ENCODE measurements around the gene ADCYAP1R1.

The ADCYAP1R1 gene

DNA sequence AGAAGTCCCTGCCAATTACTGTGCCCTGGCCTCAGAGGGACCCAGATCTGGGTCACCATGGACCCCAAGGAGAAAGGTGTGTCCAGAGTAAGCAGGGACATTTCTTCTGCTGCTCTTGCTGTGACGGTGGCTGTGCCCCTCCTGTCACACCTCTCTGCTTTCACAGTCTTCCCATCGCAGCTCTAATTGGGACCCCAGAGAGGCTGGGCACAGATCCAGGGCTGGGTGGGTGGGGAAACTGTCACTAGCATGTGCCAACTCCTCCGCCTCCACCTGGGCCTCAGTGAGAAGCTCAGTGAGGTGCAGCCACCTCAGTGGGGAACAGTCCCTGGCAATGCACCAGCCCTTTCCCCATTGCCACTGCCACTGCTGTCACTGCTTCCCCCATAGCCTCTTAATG is 37.3 kb upstream of the ADCYAP1R1 start:
- H3K4me3 ChIP-seq (ENCODE audit: low read depth, low read length): no peak overlapping the region
- in situ Hi-C loops (cut with HindIII; ENCODE audit: low sequenced_read_pairs): no loop called here
- TF ChIP-seq, protein P1, sequence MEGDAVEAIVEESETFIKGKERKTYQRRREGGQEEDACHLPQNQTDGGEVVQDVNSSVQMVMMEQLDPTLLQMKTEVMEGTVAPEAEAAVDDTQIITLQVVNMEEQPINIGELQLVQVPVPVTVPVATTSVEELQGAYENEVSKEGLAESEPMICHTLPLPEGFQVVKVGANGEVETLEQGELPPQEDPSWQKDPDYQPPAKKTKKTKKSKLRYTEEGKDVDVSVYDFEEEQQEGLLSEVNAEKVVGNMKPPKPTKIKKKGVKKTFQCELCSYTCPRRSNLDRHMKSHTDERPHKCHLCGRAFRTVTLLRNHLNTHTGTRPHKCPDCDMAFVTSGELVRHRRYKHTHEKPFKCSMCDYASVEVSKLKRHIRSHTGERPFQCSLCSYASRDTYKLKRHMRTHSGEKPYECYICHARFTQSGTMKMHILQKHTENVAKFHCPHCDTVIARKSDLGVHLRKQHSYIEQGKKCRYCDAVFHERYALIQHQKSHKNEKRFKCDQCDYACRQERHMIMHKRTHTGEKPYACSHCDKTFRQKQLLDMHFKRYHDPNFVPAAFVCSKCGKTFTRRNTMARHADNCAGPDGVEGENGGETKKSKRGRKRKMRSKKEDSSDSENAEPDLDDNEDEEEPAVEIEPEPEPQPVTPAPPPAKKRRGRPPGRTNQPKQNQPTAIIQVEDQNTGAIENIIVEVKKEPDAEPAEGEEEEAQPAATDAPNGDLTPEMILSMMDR (IDR thresholded peaks at IDR 0.05; ENCODE audit: low read depth, low read length): no peak
- no peak for DNase-seq (ENCODE audit: low read depth, low spot score)

DNA sequence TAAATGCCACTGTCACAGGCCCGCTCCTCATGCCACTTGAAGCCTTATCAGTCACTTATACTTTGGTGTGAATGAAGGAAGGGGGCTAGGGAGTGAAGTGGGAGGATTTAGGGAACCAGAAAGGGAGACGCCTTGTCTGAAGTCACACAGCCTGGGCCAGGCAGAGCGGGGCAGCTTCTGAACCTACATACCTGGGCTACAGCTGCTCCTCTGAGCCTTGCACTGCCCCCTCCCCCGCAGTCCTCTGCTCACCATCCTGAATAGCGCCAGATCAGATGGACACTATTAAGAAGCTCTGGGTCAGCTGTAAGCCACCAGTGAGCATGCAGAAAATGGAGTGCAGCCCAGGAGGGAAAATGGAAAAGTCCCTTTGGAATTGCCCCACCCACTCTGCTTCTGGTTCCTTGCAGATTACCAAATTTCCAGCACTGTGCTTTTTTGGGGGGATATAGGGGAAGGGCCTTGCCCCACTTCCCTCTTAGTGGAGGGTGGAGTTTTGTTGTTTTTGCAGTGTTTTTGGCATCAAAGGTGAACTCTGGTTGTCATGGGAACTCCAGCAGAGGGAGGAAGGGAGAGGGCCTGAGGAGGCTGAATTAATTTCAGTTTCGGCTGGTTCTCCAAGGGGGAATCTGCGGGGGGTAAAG is 35.0 kb upstream of the ADCYAP1R1 start:
- DNase-seq (ENCODE audit: low read depth, low spot score): no peak
- in situ Hi-C loops (cut with HindIII; ENCODE audit: low sequenced_read_pairs): no loop called here
- no peak overlapping the region for H3K4me3 ChIP-seq (ENCODE audit: low read depth, low read length)
- TF ChIP-seq, protein P1 (IDR thresholded peaks at IDR 0.05; ENCODE audit: low read depth, low read length): no peak

DNA sequence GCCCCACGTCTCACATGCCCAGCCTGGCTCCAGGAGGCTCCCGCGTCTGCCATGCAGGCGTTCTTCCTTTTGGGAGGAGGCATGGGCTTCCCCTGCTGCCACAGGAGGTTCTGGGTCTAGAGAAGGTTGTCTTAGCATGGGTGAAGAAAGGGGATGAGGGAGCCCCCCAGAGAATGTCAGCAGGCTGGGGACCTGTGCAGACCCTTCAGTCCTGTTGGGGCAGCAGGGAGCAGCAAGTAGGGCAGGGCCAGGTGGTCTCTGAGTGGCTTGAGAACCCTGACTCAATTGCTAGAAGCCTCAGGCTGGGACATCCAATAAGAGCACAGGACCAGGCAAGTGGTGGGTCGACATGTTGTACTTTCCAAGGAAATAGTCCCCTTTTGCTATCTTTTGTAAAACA is 34.4 kb upstream of the ADCYAP1R1 start:
- no peak overlapping the region for H3K4me3 ChIP-seq (ENCODE audit: low read depth, low read length)
- in situ Hi-C loops (cut with HindIII; ENCODE audit: low sequenced_read_pairs): no loop called here
- TF ChIP-seq, protein P1 (IDR thresholded peaks at IDR 0.05; ENCODE audit: low read depth, low read length): no peak
- DNase-seq (ENCODE audit: low read depth, low spot score): no peak

DNA sequence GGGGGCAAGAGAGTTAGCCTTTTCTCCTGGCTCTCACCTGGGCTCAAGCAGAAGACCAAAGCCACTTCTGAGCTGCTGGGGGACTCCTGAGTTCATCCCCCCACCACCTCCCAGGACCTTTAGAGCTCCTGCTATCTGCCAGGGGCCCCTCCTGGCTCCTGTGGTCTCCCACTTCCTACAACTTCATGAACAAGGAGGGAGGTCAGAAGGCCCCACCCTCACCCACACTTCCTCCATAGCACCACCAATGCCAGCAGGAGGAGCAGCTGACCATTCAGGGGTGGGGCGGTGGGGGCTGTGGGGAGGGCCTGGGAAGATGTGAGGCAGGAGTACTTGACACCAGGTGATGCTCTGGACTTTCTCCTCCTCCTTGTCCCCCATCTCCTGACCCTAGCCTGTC is 32.6 kb upstream of the ADCYAP1R1 start:
- TF ChIP-seq, protein P1 (IDR thresholded peaks at IDR 0.05; ENCODE audit: low read depth, low read length): no peak
- no peak overlapping the region for H3K4me3 ChIP-seq (ENCODE audit: low read depth, low read length)
- in situ Hi-C loops (cut with HindIII; ENCODE audit: low sequenced_read_pairs): no loop called here
- no peak for DNase-seq (ENCODE audit: low read depth, low spot score)

DNA sequence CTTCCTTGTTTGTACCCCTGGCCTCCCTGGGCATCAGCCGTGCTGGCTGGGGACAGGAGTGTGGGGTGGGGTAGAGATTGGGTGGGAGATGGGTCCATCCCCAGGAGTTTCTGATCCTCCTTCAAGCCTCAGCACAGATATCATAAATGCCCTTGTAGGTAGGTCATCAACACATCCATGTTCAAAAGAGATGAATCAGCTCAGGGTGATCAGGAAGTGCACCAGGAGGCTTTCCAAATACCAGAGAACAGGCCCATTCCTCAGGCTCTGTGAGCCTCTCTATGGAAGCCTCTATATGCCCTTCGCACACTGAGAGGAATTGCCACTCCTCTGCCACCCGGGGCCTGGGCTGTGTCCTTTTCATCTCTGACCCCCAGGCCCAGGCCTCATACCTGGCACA is 31.9 kb upstream of the ADCYAP1R1 start:
- no peak overlapping the region for H3K4me3 ChIP-seq (ENCODE audit: low read depth, low read length)
- in situ Hi-C loops (cut with HindIII; ENCODE audit: low sequenced_read_pairs): no loop called here
- no peak for DNase-seq (ENCODE audit: low read depth, low spot score)
- TF ChIP-seq, protein P1 (IDR thresholded peaks at IDR 0.05; ENCODE audit: low read depth, low read length): no peak

DNA sequence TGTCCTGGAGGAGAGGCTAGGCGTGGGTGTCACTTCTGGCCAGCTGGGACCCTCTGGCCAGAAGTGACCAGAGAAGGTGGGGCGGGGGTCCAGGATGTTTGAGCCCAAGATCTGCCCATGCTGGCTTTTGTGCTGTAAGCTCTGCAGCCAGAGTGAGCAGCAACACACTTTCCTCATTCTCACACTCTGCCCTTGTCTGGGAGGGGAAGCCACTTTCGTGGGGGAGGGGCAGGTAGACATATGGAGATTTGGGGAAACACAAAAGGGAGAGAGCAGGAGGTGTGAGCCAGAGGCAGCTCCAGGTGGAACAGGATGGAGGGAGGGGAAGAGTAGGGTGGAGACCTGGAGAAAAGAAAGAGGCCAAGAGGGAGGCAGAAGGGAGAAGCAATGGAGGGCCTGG is 31.5 kb upstream of the ADCYAP1R1 start:
- in situ Hi-C loops (cut with HindIII; ENCODE audit: low sequenced_read_pairs): no loop called here
- no peak for DNase-seq (ENCODE audit: low read depth, low spot score)
- TF ChIP-seq, protein P1 (IDR thresholded peaks at IDR 0.05; ENCODE audit: low read depth, low read length): no peak
- no peak overlapping the region for H3K4me3 ChIP-seq (ENCODE audit: low read depth, low read length)

Data from astrocyte of the spinal cord (primary cell).